ENCODE results near the gene OR52E2.

Gene OR52E2

GRCh38 chr11:5037926-5038325 is 21.5 kb downstream of the OR52E2 start:
- no peaks in the 10 kb centered on the region for H3K27me3 ChIP-seq (ENCODE audit: low read length)
- H3K27ac ChIP-seq (ENCODE audit: low read depth, low read length), result no peak overlapping the region
- H3K9ac ChIP-seq (ENCODE audit: low read length), result no peak overlapping the region
- H3K79me2 ChIP-seq (ENCODE audit: insufficient read depth, low read length), result no peaks in the 10 kb centered on the region
- no peaks in the 10 kb centered on the region for H3K9me2 ChIP-seq (replicated peaks; ENCODE audit: insufficient read depth, low read length)
- TF ChIP-seq CTCF (IDR thresholded peaks at IDR 0.05; ENCODE audit: insufficient read depth, low read length, poor library complexity, severe bottlenecking) (no peak), EZH2phosphoT487 (conservative IDR thresholded peaks at IDR 0.05; ENCODE audit: low read length) (no peak)
- no peaks in the 10 kb centered on the region for H4K20me1 ChIP-seq (ENCODE audit: low read depth, low read length)
- H2AFZ ChIP-seq (ENCODE audit: low read depth, low read length, severe bottlenecking), result no peak overlapping the region
- no peaks in the 10 kb centered on the region for H3F3A ChIP-seq (ENCODE audit: insufficient read depth)
- H3K9me3 ChIP-seq (ENCODE audit: insufficient read depth, low read length), result no peaks in the 10 kb centered on the region
- no peaks in the 10 kb centered on the region for H3K36me3 ChIP-seq (ENCODE audit: low read length)
- no peak overlapping the region for H3K4me2 ChIP-seq (ENCODE audit: low read depth, low read length, poor library complexity, severe bottlenecking)
- no peak overlapping the region for H3K4me3 ChIP-seq (ENCODE audit: insufficient read depth, low read length, poor library complexity, severe bottlenecking)

- no peak overlapping the region for H3K9ac ChIP-seq (ENCODE audit: low read length)
- no peaks in the 10 kb centered on the region for H3K27me3 ChIP-seq (ENCODE audit: low read length)
- H3K9me3 ChIP-seq (ENCODE audit: insufficient read depth, low read length), result no peaks in the 10 kb centered on the region
- H3K9me2 ChIP-seq (replicated peaks; ENCODE audit: insufficient read depth, low read length), result no peaks in the 10 kb centered on the region
- no peak overlapping the region for H2AFZ ChIP-seq (ENCODE audit: low read depth, low read length, severe bottlenecking)
- H3K36me3 ChIP-seq (ENCODE audit: low read length), result no peaks in the 10 kb centered on the region
- H3K27ac ChIP-seq (ENCODE audit: low read depth, low read length), result no peak overlapping the region
- H3K4me3 ChIP-seq (ENCODE audit: insufficient read depth, low read length, poor library complexity, severe bottlenecking), result no peak overlapping the region
- TF ChIP-seq EZH2phosphoT487 (conservative IDR thresholded peaks at IDR 0.05; ENCODE audit: low read length) (no peak), CTCF (IDR thresholded peaks at IDR 0.05; ENCODE audit: insufficient read depth, low read length, poor library complexity, severe bottlenecking) (no peak)
- no peaks in the 10 kb centered on the region for H3K79me2 ChIP-seq (ENCODE audit: insufficient read depth, low read length)
- H4K20me1 ChIP-seq (ENCODE audit: low read depth, low read length), result no peaks in the 10 kb centered on the region
- H3K4me2 ChIP-seq (ENCODE audit: low read depth, low read length, poor library complexity, severe bottlenecking), result no peak overlapping the region
- no peaks in the 10 kb centered on the region for H3F3A ChIP-seq (ENCODE audit: insufficient read depth)
Observed at GRCh38 chr11:5036669-5037068, 22.8 kb downstream of the OR52E2 start.

- H3K79me2 ChIP-seq (ENCODE audit: insufficient read depth, low read length), result no peaks in the 10 kb centered on the region
- H3K9ac ChIP-seq (ENCODE audit: low read length), result no peak overlapping the region
- H2AFZ ChIP-seq (ENCODE audit: low read depth, low read length, severe bottlenecking), result no peak overlapping the region
- no peaks in the 10 kb centered on the region for H4K20me1 ChIP-seq (ENCODE audit: low read depth, low read length)
- no peak overlapping the region for H3K27ac ChIP-seq (ENCODE audit: low read depth, low read length)
- no peak overlapping the region for H3K4me2 ChIP-seq (ENCODE audit: low read depth, low read length, poor library complexity, severe bottlenecking)
- no peaks in the 10 kb centered on the region for H3K36me3 ChIP-seq (ENCODE audit: low read length)
- TF ChIP-seq EZH2phosphoT487 (conservative IDR thresholded peaks at IDR 0.05; ENCODE audit: low read length) (no peak), CTCF (IDR thresholded peaks at IDR 0.05; ENCODE audit: insufficient read depth, low read length, poor library complexity, severe bottlenecking) (no peak)
- 0 out of 2 replicates have a peak, but pooled peaks cover 3% of the 10 kb centered on the region for H3K9me2 ChIP-seq (replicated peaks; ENCODE audit: insufficient read depth, low read length)
- H3K4me3 ChIP-seq (ENCODE audit: insufficient read depth, low read length, poor library complexity, severe bottlenecking), result no peak overlapping the region
- no peaks in the 10 kb centered on the region for H3F3A ChIP-seq (ENCODE audit: insufficient read depth)
- H3K27me3 ChIP-seq (ENCODE audit: low read length), result no peaks in the 10 kb centered on the region
- no peaks in the 10 kb centered on the region for H3K9me3 ChIP-seq (ENCODE audit: insufficient read depth, low read length)
Observed at GRCh38 chr11:5021996-5022395, 37.4 kb downstream of the OR52E2 start.

Data from SU-DHL-6 (cell line).